ENCODE measurements around the gene ZNF474.

GRCh38 chr5:122126756-122127321 is 2.5 kb upstream of the ZNF474 start:
- TF ChIP-seq CTCF (IDR thresholded peaks at IDR 0.05) (no peak), EZH2 (IDR thresholded peaks at IDR 0.05; ENCODE audit: borderline replicate concordance, insufficient read depth, low read depth, low read length, poor library complexity, severe bottlenecking) (no peak)

All from B cell (primary cell).